ENCODE data around the gene TMEFF2.
A peak's percentile ranks its signal among the peaks of the same experiment; 100 is the strongest.
"Not testable (repeated sequence)": the region's sequence is repeated elsewhere in the genome, so short reads cannot be mapped to it uniquely, and the experiment has no call there.

TMEFF2 gene

DNA sequence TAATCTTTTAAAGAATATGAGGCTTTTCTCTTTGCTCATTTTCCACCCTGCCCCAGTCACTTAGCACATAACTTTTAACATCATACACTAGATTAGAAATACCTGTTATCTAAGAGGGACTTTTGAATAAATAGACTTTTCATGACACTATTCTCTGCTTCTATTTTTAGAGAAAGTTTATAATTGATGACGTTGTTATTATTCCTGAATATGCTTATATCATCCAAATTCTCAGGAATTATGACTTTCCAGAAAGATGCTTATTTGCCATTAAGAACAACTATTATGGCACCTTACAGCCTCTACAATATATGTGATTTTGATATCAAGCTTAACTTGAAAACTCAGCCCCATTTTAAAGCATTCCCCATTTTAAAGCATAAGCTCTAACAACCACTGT lies 11.4 kb downstream of the TMEFF2 start:
- no peak for DNase-seq

DNA sequence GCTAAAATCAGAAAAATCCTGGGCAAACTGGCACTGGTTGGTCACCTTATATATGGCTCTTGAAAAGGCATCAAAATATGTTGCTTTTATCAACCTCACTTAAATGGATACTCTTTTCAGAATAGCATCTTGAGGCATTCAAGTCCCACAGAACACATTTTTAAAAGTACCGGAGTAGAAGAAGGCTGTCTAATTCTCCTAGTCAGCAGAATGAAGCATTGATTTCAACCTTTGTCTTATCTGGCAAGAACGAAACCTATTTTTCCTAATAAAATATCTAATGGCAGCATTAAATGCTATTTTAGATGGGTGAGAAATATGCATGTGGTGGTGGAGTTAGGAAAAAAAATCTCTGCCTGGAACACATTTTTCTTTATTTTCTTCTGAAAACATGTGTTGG lies 27.8 kb downstream of the TMEFF2 start:
- DNase-seq: no peak

DNA sequence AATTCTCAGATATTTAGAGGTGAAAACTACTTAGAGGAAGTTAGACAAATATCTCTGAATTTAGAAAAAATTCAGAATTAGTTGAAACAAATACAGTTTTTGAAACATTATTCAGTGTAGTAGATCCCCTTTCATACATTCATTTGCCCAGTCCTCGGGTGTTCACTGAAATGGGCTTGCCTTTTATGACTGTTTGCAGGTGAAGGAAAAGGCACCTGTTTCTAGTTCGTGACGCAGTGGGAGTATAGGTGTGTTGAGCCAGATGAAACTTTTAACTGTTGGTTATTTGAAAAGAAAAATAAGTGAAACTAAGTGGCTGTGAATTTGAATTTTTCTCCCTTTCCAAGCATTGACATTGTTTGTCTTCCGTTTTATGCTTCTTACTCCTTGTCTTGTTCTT lies 28.9 kb downstream of the TMEFF2 start:
- no peak for DNase-seq

DNA sequence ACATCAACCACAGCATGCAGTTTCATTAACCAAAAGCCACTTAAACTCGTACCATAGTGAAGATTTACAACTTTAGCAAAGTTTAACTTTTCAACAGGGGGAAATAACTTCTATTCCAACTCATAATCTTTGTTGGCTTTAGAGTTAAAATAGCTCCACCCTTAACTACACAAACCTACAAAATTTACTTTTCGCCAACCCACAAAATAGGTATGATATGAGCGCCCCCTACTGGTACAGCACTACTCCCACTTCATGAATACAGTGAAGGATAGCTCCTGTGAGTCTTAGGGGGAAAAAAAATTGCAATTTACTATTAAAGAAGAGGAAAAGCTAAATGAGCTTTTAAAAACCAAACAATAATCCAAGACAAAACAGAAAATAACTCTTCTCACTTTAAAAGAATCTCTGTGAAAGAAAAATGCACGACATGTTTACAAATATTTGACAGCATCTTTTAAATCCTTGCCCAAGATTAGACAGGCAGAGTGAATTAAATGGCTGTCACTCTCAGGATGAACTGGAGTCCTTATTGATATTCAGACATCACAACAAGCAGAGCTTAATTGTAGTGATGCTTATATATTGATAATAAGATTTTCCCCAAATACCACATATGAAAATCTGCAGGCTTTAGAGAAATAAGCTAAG lies 32.2 kb downstream of the TMEFF2 start:
- no peak for DNase-seq

DNA sequence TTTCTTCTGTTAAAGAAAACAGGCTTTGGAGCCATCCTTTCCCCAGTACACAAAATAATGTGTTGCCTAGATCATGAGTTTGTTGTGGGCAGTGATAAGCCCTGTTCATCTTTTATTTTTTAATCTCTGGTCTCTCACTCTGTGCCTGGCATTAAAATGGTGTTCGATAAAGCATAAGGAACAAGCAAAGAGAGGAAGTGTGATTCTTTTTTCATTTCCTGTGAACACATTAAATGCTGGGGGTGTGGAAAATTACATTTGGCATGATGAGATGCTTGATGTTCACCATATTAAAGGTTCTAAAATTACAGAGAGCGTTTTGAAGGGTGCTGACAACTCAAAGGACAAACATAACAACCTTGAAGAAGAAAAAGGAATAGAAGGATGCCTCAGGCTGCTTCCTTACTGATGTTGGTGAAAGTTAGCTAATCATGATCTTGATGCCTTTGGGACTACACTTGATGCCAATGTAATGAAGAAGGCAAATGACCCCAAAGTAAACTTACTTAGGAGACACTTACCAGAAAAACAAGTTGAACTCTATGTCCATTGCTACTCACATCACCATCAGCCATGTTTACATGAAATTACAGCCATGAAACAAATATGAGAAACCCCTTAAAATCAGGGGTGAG lies 33.0 kb downstream of the TMEFF2 start:
- DNase-seq: no peak

DNA sequence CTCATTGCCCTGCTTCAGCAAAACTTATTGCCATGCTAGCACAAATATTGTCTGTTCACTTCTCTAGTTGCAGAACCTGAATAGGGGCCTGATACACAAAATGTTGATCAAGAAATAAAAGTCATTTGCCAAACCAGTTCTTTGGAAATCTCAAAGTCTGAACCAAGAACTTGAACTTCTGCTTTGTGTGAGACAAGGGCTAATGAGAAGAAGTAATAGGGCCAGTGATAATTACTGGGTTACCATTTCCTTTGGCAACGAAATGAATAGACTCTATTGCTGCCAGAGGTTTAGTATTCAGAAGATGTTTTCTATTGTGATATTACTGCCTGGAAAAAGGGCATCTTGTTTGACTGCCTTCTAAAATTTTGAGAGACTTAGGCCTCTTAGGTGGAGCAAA lies 35.0 kb downstream of the TMEFF2 start:
- no peak for DNase-seq

DNA sequence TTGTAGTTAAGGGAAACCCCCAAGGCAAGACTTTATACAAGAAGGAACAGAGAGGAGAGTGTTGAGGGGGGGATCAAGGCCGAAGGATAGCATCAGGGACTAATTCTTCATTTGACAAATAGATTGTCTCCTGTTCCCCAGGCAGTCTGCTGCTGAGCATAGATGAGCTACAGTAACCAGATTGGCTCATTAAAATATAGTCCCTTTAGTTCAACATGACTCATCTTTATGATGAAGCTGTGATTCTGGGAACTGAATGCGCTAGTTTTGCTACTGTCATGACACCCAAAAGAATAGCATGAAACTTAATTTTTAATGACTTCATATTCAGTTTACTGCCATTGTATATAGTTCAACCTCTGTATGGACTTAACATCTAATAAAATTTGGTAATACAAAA lies 35.5 kb downstream of the TMEFF2 start:
- DNase-seq: no peak

DNA sequence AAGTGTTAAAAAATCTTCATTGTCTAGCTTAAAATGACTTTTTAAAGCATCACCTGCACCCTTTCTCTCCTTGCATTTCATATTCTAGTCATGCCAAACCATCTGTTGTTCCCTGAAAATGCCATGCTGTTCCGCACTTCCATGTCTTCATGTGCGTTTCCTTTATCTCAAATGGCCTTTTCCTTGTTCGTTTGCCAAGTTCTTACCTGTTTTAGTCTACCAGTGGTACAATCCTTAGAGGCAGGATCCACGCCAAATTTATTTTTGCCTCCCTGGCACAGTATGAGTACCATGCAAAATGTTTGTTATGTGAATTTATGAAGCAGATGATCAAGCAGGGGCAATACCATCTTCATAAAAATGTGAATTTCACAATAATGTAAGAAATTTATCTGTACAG lies 37.0 kb downstream of the TMEFF2 start:
- no peak for DNase-seq

DNA sequence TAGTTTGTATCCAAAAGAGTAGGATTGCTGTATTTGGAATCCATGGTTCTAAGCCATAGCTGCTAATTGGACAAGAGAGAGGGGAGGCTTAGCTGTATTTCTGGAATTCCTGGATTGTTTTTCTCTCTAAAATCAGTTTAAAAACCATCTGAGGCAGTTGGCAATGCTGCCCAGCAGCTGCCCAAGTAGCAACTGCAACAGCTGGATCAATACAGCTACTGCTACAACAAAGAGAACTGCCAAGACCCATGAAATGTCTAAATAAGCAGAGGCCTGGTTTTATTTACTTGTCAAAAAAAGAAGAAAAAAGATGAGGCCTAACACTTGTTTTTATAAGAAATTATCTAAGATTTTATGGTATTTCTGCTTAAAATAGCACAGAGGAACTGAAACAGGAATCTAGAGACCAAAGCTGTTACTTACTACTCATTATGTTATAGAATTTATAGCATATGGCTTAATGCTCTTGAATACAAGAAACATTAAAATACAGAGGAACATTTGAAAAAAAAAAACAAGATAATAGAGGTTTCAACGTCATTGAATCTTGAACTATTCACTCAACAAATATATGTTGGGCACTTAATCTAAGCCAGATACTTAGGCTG lies 39.1 kb downstream of the TMEFF2 start:
- no peak for DNase-seq

DNA sequence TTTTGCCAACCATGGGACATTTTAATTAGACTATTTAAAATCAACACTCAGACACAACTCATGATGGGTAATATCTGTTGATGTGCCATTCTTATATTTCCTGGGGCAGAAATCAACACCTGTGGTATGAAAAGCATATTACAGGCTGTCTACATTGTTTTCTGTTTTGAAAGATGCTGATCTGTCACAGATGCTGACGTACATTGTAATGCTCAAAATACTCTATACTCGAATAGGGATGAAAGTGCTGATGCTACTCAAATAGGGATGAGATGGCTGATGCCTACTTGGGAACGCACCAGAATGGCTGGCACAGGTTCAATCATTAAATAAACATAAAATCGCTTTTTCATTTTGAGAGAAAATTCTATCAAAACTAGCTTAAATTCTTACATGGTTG lies 41.2 kb downstream of the TMEFF2 start:
- no peak for DNase-seq

DNA sequence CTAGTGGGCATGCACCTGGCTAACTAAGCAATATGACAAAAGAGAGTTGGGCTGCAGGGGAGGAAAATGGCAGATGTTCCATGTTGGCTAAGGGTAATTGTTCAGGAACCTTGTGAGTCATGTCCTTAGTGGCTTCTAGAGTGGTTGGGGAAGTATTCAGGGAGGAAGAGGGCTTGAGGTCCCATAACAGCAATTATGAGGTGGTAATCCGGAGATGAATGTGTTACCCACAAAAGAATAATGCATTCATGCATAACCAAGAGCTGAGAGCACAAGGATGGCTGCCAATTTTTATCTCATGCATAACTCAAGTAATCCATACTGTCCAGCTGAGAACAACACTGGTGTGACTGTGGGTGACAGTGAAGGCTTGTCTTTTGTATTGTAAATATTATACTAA lies 42.9 kb downstream of the TMEFF2 start:
- peak; percentile 63 for DNase-seq

DNA sequence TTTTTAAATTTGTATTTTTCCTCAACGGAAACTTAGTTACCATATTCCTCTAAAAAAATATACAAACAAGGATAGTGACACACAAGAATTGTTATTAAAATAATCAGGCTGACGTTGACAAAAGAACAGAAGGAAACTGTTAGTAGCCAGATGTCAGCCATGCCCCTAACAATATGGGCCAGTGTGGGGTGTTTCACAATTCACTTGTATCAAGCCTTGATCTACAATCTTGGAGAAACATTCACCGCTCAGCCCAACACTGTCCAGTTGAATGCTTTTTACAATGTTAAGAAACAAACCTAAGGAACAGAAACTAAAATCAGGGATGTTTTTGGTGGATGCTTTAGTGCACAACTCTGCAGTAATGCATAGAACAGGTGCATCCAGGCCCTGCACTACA lies 44.6 kb downstream of the TMEFF2 start:
- DNase-seq: no peak

DNA sequence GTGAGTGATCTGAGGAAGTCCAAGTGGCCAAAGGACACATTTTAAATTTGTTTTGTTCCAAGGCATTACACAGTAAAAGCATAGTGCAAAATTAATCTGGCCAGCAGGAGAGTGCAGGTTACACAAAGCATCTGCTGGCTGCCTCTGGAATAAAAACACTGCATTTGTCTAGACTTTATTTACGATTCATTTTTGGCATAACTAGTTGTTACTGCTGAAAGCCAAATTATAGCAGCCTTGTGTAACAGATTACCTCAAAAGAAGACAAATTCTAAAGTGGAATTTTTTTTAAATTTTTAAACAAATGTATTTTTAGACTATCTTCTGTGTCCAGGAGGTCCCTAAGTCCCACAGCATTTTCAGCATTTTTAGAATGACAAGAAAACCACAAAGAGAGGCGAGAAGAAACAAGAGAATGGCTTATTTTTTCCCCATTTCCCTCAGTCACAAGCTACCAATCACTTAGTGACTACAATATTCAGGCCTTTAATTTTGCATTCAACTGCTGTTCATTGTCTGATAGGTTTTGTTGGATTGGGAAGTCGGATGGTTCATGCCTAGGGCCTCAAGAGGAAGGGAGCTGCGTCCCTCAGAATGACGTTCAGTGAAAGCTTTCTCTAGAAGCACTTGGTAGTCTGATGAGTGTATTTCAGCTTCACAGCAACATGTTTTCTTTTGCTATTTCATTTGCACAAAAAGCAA lies 46.0 kb downstream of the TMEFF2 start:
- no peak for DNase-seq

DNA sequence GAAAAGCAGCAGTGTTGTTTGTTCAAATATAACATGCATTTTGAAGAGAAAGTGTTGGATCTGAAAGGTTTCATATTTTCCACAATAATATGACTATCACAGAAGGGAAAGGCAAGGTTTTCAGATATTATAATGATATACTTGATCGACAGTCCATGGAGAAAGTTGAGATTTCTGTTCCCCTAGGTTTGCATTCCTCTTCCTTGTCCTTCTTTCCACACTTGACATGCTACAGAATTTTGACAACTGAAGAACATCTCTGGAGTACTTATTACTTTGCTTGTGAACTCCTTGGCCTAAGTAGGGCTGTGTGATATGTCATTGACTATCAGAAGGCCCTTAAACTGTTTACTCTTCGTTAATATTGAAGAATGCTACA lies 46.5 kb downstream of the TMEFF2 start:
- no peak for DNase-seq

DNA sequence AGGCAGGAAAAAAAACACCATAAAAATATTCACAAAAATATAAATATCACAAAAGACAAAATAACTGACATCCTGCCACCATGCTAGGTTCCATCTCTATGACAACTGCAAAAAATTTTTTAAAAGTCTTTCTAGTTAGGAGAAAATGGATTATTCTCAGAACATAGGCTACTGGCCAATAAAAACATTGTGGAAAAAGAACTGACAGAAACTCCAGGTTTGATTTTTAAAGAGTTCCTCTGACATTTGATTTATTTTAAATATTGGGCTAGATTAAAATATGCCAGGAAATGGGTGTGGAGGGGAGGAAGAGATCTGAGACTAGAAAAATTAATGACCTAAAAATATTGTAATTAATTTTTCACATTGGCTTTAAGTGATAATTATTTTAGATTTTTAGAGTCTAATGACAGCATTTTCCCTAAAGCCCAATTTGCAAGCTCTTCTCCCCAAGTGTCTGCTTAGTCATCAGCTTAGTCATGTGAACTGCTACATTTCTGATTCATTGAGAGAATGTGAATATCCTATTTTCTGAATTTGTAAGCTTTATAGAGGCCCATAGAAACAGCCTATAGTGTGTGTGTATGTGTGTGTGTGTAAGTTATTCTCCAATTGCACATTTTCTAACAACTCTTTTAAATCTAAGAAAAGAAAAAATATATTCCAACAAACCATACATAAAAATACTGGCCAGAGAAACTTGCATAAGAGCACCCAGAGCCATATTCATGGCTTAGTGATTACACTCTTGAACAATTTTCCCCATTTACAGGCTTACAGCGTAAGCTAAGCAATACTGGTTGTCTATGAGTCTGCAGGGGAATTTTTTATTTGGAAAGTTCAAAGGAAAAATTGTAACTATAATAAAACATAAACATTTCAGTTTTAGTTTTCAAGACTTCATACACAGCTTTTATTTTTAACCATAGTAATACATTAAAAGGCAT lies 48.4 kb downstream of the TMEFF2 start:
- no peak for DNase-seq

DNA sequence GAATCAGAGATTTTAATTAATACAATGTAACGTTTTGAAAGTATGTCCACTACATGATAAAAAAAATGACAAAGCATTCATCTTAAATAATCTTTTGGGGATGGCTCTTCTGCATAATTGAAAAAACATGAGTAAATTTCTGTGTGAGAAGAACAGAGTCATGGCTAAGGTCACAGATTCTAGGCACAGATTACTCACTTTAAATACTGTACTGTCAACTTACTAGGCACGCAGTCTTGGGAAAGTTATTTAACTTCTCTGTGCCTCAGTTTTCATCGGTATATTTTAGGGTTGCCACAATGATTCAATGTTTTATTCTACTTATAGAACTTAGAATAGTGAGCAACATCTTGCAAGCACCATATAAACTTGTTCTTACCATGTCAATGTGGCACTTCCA lies 49.2 kb downstream of the TMEFF2 start:
- DNase-seq: no peak

DNA sequence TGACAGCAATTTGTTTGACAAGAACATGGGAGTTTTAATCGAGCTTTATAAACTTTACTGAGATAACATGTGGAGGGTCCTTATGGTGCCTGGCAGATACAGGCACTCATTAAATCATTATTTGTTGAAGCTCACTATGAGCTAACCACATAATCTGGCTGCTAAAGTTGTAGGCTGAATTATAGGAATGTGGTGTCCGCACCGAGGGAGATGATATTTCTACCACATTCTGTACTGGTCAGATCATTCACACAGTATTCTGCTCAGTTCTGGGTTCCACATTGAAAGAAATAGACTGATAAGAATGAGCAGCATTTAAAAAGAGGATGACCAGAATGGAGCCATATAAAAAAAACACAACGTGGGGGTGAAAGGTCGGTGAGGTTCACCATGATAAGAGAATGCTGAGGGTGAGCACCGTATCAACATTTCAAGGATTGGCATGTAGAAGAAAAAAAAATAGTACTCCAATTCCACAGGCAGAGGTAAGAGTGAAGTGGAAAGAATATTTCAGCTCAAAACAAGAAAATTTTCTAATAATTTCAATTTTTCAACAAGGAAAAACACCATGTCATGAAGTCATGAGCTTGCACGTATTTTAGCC lies 54.4 kb downstream of the TMEFF2 start:
- DNase-seq: no peak

DNA sequence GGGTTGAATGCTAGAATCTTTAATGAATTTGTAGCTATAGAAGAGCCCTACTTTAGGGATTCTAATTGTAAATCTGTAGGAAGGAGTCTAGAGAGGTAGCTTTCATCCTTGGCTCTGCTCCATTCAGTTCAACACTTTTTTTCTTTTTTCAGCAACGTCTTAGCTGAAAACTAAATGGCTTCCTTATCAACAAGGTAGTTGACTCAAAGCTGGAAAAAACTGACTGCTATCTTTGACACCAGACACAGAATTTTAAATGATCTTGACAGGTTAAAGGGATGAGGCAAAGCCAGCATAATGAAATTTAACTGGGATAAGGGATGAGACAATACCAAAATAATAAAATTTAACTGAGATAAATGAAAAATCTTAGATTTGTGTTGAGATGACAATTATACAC lies 54.9 kb downstream of the TMEFF2 start:
- DNase-seq: no peak

DNA sequence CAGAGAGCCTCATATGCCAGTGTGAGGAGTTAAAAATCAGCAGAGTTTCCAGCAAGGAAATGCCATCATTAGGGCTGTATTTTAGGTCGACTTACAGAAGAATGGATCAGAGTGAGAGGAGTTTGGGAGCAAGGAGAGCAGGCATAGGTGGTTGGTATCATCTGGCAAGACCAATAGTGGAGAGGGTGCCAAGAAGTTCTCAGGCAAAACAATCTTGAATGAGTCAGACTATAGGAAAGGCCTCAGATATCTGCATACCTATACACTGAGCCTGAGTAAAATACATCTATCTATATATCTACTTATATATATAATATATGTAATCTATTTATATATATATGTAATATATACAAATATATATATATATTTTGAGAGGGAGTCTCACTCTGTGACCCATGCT lies 57.3 kb downstream of the TMEFF2 start:
- no peak for DNase-seq

DNA sequence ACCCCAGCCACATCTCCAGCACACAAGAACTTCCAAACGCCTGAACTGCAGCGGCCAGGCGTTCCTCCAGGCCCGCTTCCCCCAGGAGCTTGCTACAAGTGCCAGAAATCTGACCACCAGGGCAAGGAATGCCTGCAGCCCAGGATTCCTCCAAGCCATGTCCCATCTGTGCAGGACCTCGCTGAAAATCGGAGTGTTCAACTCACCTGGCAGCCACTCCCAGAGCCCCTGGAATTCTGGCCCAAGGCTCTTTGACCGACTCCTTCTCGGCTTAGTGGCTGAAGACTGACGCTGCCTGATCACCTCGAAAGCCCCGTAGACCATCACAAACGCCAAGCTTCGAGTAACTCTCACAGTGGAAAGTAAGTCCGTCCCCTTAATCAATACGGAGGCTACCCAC lies 62.1 kb downstream of the TMEFF2 start:
- not testable (repeated sequence) for DNase-seq

DNA sequence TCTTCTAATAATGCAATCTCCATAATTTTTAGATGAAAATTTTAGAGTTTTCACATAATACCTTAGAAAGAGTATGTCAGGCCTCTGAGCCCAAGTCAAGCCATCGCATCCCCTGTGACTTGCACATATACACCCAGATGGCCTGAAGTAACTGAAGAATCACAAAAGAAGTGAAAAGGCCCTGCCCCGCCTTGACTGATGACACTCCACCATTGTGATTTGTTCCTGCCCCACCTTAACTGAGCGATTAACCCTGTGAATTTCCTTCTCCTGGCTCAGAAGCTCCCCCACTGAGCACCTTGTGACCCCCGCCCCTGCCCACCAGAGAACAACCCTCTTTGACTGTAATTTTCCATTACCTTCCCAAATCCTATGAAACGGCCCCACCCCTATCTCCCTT lies 64.4 kb downstream of the TMEFF2 start:
- DNase-seq: not testable (repeated sequence)

DNA sequence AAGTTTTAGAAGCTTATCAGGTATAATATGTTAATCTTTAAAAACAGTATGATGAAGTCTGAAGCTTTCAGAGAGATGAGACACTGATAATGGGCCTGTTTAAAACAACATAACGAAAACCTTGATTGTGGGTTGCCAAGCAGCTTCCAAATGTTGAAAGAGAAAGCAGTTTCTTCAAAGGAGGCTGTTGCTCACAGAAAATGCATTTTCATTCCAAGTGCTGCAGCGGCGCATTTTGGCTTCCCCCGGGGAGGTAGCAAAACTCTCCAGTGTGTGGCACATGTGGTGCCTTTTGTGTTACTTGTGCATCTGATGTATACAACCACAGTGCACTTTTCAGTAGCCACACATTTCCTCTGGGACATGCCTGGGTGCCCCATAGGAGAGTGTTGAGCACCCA lies 66.1 kb downstream of the TMEFF2 start:
- no peak for DNase-seq

DNA sequence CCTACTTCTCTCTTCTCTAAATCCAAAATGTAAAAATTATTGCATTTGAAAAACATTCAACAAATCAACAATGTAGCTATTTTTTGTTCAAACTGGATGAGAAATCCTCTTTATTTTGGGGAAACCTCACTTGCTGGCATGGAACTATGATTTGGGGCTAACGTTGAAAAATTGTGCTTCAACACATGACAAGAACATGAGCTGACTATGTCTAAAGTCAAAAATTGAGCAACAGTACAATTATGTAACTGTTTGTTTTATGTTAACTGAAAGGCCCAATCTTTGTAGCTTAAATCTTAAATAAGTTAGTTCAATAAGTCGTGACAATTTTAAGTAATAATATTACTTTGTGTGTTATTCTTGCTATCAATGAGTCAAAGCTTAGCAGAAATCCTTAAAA lies 67.3 kb downstream of the TMEFF2 start:
- no peak for DNase-seq
